Natural killer cell (primary cell): Measurements from ENCODE around the gene UGT1A10. TPM values are rescaled to one million over a fixed set of nuclear protein-coding genes. Genes with fewer than 3 reads are reported as not detected.
A peak's percentile ranks its signal among the peaks of the same experiment; 100 is the strongest.

Source experiments
- ATAC-seq, 3 donors: fragments of 150-1000 bp in 2 of 3; fragments of 200-7000 bp in 1 of 3; cut with Tn5 transposase; 1 replicate in 1 of 3; 2 replicates in 2 of 3; pipeline ENCODE4 v1.10.0; 2021; ENCODE audit warnings: mild to moderate bottlenecking in 2 of 3, moderate library complexity in 2 of 3
- DNase-seq, 2 donors: peaks; one replicate each; pipeline versions ENCODE4 v3.0.0 to v3.0.0-alpha.2; 2013 to 2021; ENCODE audit warnings: mixed read lengths in 1 of 2
- H3K27ac ChIP-seq: one replicate; pipeline ENCODE4 v1.5.1; 2013; ENCODE audit warnings: mild to moderate bottlenecking, low read length
- H3K27me3 ChIP-seq: one replicate; pipeline ENCODE4 v1.6.1; 2013; ENCODE audit warnings: low read length; ENCODE audit not compliant: control insufficient read depth, insufficient read depth
- H3K36me3 ChIP-seq: one replicate; pipeline ENCODE4 v1.6.1; 2013; ENCODE audit warnings: low read length; ENCODE audit not compliant: control insufficient read depth, insufficient read depth
- H3K4me1 ChIP-seq: one replicate; pipeline ENCODE4 v1.6.1; 2013; ENCODE audit warnings: low read length; ENCODE audit not compliant: control insufficient read depth, insufficient read depth
- H3K4me3 ChIP-seq: one replicate; pipeline ENCODE4 v1.5.1; 2013; ENCODE audit warnings: low read length
- H3K9me3 ChIP-seq: one replicate; pipeline ENCODE4 v1.6.1; 2013; ENCODE audit warnings: low read length; ENCODE audit not compliant: control insufficient read depth, insufficient read depth
- H3K27ac Mint-ChIP-seq, 2 donors: one replicate each; pipeline ENCODE4 v1.8.0; 2022; ENCODE audit warnings: mild to moderate bottlenecking in 2 of 2, mixed read lengths in 2 of 2, moderate library complexity in 1 of 2
- H3K27me3 Mint-ChIP-seq, 2 donors: one replicate each; pipeline ENCODE4 v1.8.0; 2022; ENCODE audit warnings: low read depth in 2 of 2, mixed read lengths in 2 of 2
- H3K36me3 Mint-ChIP-seq: one replicate; pipeline ENCODE4 v1.8.0; 2022; ENCODE audit warnings: mixed read lengths
- H3K4me1 Mint-ChIP-seq, 2 donors: one replicate each; pipeline ENCODE4 v1.8.0; 2022; ENCODE audit warnings: mixed read lengths in 2 of 2
- H3K4me3 Mint-ChIP-seq: one replicate; pipeline ENCODE4 v1.8.0; 2022; ENCODE audit warnings: mild to moderate bottlenecking, moderate library complexity, mixed read lengths
- H3K9me3 Mint-ChIP-seq, 2 donors: one replicate each; pipeline ENCODE4 v1.8.0; 2022; ENCODE audit warnings: mixed read lengths in 2 of 2
- WGBS: methylation state at CpG from one replicate; pipeline ENCODE4 v1.1.7; 2013; ENCODE audit warnings: missing lambda C conversion rate; ENCODE audit not compliant: insufficient coverage; 5-methylcytosine and 5-hydroxymethylcytosine counted together
- intact Hi-C: fragments of 100-400 bp; cut with micrococcal nuclease; formaldehyde crosslinking; loops from one replicate; pipeline ENCODE4 v1.14.2; 2022
- total RNA-seq, 4 donors: library from RNA; stranded (reverse); fragments of 120-200 nt in 1 of 4; gene quantifications; one replicate each; pipeline versions ENCODE4 v1.2.3 to v1.2.4, GENCODE V29; 2013 to 2022
- TF ChIP-seq, protein P1 (sequence below): fragments of 200-600 bp; IDR thresholded peaks from one replicate; pipeline ENCODE4 v1.8.0; 2022; ENCODE audit warnings: antibody characterized with exemption

UGT1A10 gene
- total RNA-seq, 3 donors from 2014 or later (not counting 1 experiment from before 2014, with no cell fraction given): not detected

DNA sequence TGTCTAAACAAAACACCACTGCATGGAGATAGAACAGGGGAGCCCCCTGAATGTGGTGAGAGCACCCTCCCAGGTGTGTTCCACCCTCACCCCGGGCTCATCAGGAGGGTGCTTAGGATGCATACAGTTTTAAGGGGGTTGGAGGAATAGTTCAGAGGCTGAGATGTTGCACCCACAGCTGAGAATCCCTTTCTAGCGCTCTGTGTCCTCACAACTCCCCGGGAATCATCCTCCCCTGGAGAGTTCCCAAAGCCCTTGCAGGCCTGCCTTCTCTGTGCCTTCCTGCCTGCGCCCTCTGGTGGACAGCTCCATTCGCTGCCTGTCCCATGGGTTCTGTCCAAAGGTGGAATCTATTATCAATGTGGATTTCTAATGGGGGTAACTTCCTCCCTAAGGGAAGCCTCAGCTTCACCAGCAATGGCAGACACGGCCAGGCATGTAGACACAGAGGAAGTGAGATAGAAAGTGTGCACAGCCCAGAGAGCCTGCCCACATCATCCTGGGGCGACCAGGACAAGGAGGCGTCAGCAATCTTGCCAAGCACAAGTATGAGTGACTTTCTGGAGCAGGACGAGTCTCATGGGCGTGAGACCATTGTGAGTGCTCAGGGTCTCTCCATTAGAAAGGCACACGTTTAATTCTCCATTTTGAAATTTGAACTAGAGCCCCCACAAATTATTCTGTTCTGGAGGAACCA, 75.2 kb downstream of the UGT1A10 start:
- ATAC-seq: peak; percentile 61 to 77 (median 61)
- intact Hi-C loops: loop anchor here (2.0 to 5.0 kb wide), 2 partner anchors 859 to 1105 kb away; no protein-coding TSS in a partner anchor
- H3K27me3 ChIP-seq: no peaks in the 10 kb centered on the region
- H3K4me3 ChIP-seq: no peak overlapping the region
- H3K27me3 Mint-ChIP-seq: peaks cover 29 to 40% of the 10 kb centered on the region in 2 donors
- H3K27ac Mint-ChIP-seq: no peak overlapping the region
- no peaks in the 10 kb centered on the region for H3K4me1 ChIP-seq
- H3K9me3 Mint-ChIP-seq: no peaks in the 10 kb centered on the region
- H3K4me3 Mint-ChIP-seq: no peak overlapping the region
- H3K4me1 Mint-ChIP-seq: no peaks in the 10 kb centered on the region
- DNase-seq: peak; percentile 58 to 76
- no peak overlapping the region for H3K27ac ChIP-seq
- WGBS: 45% methylated on average over 11 of the region's 11 CpGs
- H3K36me3 ChIP-seq: no peaks in the 10 kb centered on the region
- TF ChIP-seq, protein P1, sequence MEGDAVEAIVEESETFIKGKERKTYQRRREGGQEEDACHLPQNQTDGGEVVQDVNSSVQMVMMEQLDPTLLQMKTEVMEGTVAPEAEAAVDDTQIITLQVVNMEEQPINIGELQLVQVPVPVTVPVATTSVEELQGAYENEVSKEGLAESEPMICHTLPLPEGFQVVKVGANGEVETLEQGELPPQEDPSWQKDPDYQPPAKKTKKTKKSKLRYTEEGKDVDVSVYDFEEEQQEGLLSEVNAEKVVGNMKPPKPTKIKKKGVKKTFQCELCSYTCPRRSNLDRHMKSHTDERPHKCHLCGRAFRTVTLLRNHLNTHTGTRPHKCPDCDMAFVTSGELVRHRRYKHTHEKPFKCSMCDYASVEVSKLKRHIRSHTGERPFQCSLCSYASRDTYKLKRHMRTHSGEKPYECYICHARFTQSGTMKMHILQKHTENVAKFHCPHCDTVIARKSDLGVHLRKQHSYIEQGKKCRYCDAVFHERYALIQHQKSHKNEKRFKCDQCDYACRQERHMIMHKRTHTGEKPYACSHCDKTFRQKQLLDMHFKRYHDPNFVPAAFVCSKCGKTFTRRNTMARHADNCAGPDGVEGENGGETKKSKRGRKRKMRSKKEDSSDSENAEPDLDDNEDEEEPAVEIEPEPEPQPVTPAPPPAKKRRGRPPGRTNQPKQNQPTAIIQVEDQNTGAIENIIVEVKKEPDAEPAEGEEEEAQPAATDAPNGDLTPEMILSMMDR: peak; percentile 83
- no peaks in the 10 kb centered on the region for H3K36me3 Mint-ChIP-seq
- no peaks in the 10 kb centered on the region for H3K9me3 ChIP-seq

DNA sequence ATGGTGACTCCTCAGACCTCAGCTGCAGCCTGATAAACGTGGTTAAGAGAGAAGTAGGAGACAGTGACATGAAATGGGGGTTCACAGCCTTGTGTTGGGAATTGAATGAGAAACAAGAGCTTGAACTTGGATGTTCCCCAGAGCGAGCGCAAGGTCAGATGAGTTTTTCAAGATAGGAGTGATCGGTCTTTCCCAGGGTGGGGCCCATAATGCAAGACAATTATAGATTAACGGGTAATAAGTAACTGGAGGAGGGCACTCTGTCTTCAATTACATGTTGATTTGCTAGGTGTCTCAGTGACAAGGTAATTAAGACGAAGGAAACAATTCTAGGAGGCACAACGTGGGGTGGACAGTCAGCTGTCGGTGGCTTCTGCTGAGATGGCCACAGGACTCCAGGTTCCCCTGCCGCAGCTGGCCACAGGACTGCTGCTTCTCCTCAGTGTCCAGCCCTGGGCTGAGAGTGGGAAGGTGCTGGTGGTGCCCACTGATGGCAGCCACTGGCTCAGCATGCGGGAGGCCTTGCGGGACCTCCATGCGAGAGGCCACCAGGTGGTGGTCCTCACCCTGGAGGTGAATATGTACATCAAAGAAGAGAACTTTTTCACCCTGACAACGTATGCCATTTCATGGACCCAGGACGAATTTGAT, 76.5 kb downstream of the UGT1A10 start, which contains the start of gene UGT1A5:
UGT1A5 (plus strand) TSS at position 297 of the 651 bp plus-strand sequence; CDS start at position 382, 85 bp downstream.
- Mint-ChIP-seq H3K36me3 (no peaks in the 10 kb centered on the region), H3K4me1 (no peaks in the 10 kb centered on the region), H3K27ac (no peak within 1 kb of the TSS), H3K4me3 (no peak within 1 kb of the TSS), H3K27me3 (peaks cover 24 to 45% of the 10 kb centered on the region in 2 donors), H3K9me3 (no peaks in the 10 kb centered on the region)
- intact Hi-C loops: loop anchor here (5.0 kb wide), 1 partner anchor 860 kb away; no protein-coding TSS in a partner anchor
- Histone ChIP-seq H3K9me3 (no peaks in the 10 kb centered on the region), H3K36me3 (no peaks in the 10 kb centered on the region), H3K4me3 (no peak within 1 kb of the TSS), H3K27me3 (no peaks in the 10 kb centered on the region), H3K4me1 (no peaks in the 10 kb centered on the region), H3K27ac (no peak within 1 kb of the TSS)
- ATAC-seq: no peak
- 82% methylated on average over 14 of the region's 14 CpGs for WGBS
- no peak for DNase-seq
- TF ChIP-seq, protein P1: no peak

DNA sequence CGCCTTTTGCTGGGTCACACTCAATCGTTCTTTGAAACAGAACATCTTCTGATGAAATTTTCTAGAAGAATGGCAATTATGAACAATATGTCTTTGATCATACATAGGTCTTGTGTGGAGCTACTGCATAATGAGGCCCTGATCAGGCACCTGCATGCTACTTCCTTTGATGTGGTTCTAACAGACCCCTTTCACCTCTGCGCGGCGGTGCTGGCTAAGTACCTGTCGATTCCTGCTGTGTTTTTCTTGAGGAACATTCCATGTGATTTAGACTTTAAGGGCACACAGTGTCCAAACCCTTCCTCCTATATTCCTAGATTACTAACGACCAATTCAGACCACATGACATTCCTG, 77.0 kb downstream of the UGT1A10 start:
- H3K36me3 ChIP-seq: no peaks in the 10 kb centered on the region
- intact Hi-C loops: loop anchor here (5.0 kb wide), 1 partner anchor 861 kb away; no protein-coding TSS in a partner anchor
- Mint-ChIP-seq H3K9me3 (no peaks in the 10 kb centered on the region), H3K36me3 (no peaks in the 10 kb centered on the region), H3K27ac (no peak overlapping the region), H3K4me1 (no peaks in the 10 kb centered on the region), H3K4me3 (no peak overlapping the region), H3K27me3 (peaks cover 21 to 45% of the 10 kb centered on the region in 2 donors)
- TF ChIP-seq, protein P1: no peak
- H3K9me3 ChIP-seq: no peaks in the 10 kb centered on the region
- H3K4me3 ChIP-seq: no peak overlapping the region
- ATAC-seq (no peak), DNase-seq (no peak)
- H3K27ac ChIP-seq: no peak overlapping the region
- 67% methylated on average over 7 of the region's 7 CpGs for WGBS
- H3K4me1 ChIP-seq: no peaks in the 10 kb centered on the region
- no peaks in the 10 kb centered on the region for H3K27me3 ChIP-seq
